Endometrial microvascular endothelial cells (primary cell): ENCODE measurements around the gene C9orf43. TPM values are rescaled to one million over a fixed set of nuclear protein-coding genes. Genes with fewer than 3 reads are reported as not detected.

Experiments used
- in situ Hi-C: cut with HindIII; loops from 2 replicates; pipeline ENCODE4 v1.10.0; 2017; ENCODE audit warnings: low sequenced_read_pairs, low pct_unique_long_range_greater_than_20kb; ENCODE audit errors: inconsistent ontology term
- total RNA-seq: library from RNA; depleted of rRNA; stranded (reverse); fragments of >200 nt; gene quantifications from one replicate; pipeline ENCODE4 v1.2.3, GENCODE V29; 2015; ENCODE audit errors: inconsistent ontology term

Gene C9orf43
- total RNA-seq, 1 donor from 2014 or later: 0.09 TPM

DNA sequence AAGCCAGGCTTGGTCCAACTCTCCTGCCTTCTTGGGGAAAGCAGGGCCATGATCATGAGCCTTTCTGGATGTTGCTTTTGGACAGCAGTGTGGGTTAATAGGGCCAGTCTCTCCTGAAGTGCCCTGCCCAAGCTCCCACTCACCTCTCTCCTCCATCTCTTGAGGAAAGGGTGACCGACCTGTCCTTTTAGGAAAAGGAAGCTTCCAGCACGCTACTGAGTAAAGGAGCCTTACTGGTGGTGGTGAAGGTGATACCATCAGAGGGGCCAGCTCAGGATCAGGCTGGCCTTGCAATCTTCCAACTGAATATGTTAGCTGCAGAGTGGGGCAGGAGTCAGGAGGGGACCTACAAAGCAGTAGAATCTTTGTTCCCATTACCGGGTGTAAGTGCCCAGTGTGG is 50.7 kb downstream of the C9orf43 start:
- in situ Hi-C loops: no loop called here

DNA sequence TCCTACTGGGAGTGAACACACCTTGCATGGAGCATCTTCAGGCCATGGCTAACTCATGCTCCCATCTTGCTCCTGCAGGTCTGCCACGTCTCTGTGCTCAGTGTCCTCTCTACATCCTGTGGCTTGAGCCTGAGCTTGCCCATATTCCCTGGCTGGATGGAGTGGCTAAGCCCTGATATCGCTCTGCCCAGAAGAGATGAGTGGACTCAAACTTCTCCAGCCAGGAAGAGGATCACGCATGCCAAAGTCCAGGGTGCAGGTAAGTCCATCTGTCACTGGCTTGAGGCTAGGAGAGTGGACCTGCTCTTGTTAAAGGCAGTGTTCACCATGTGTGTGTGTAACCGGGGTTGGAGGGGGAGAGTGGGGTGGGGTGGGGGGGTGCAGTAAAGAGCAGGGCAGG is 51.4 kb downstream of the C9orf43 start:
- in situ Hi-C loops: no loop called here

GRCh38 chr9:113462781-113463286 is 52.3 kb downstream of the C9orf43 start:
- in situ Hi-C loops: no loop called here

DNA sequence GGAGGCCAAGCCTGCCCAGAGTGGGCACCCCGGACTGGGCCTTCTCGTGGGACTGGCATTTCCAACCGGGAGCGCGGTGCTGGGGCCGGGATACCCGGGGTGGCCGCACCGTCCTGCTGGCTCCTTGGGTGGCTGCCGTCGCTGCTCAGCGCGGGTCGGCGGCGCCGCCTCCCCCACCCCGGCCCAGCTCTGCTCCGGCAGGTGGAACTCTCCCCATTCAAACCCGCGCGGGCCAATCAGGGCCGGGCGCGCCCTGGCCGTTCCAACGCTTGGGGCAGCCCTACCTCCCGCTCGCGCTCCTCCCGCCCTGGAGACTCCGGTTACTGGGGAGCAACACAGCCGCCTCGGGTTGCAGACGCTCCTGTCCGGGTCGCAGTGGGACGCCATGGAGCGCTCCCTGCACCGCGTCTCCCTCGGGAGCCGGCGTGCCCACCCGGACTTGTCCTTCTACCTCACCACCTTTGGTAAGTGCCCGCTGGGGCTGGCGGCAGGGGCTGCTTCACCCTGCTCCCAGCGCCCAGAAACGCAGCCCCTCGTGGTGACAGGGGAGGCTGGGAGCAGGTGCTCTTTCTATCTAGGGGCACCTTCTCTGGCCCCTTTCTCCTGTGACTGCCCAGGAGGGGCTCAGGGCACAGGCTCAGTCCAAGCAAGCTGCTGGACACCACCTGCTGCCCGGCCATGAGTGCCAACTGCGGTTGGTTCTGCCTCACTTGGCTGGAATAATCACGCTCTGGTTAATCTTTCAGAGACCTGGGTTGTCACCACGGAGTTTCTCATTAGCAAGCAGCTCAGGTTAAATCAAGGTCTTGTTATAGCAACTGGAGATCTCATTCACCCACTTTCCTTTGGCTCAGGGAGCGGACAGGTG is 53.1 kb downstream of the C9orf43 start, which contains the start of gene RGS3:
RGS3 (plus strand) TSS at position 310 of the 868 bp plus-strand sequence; CDS start at position 386, 76 bp downstream.
- in situ Hi-C loops: no loop called here

GRCh38 chr9:113464286-113464660 is 53.7 kb downstream of the C9orf43 start:
- in situ Hi-C loops: no loop called here

- in situ Hi-C loops: no loop called here
Observed at GRCh38 chr9:113465599-113466140, 55.1 kb downstream of the C9orf43 start.

DNA sequence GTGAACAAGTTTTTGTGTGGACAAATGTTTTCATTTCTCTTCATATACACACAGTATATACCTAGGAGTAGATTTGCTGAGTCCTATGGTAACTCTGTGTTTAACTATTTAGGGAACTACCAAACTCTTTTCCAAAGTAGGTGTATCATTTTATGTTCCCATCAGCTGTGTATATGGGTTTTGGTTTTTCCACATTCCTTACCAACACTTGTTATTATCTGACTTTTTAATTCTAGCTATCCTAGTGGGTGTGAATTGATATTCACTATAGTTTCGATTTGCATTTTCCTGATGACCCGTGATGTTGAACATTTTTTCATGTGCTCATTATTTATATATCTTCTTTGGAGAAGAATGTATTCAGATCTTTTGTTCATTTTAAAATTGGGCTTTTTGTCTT is 56.6 kb downstream of the C9orf43 start:
- in situ Hi-C loops: no loop called here

DNA sequence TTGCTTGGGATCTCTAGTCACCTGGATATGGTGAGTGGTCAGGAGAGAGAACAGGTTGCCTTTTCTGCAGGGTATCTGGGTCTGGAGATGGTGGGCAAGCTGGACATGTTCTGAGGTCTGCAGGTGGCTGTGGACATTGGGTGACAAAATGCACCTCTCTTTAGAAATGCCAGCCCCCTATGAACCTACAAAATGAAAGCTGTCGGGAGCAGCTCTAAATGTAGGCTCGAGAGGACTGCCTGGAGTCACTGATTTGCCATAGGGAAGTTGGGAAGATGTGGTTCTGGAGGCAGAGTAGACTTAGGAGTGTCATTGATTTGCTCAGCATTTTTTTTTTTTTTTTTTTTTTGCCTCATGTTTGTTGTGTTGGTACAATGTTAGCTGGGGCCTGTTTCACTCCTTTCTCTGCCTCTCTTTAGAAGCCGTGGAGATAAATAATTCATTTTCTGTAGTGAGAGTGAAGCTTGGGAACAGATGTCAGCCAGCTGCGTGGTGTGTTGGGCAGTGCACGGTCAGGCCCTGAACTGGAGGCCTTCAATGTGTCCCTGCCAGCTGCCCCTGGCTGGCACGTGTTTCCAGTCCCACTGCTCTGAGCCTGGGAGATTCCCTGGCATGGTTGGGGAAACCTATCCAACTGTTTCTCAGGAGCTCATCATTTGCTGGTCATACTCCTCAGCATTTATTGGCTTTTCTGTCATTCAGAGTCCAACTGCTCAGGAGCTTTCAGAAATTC is 58.3 kb downstream of the C9orf43 start:
- in situ Hi-C loops: no loop called here

- in situ Hi-C loops: no loop called here
Observed at GRCh38 chr9:113471143-113471542, 60.6 kb downstream of the C9orf43 start.

- in situ Hi-C loops: no loop called here
Observed at GRCh38 chr9:113471566-113471965, 61.0 kb downstream of the C9orf43 start.

DNA sequence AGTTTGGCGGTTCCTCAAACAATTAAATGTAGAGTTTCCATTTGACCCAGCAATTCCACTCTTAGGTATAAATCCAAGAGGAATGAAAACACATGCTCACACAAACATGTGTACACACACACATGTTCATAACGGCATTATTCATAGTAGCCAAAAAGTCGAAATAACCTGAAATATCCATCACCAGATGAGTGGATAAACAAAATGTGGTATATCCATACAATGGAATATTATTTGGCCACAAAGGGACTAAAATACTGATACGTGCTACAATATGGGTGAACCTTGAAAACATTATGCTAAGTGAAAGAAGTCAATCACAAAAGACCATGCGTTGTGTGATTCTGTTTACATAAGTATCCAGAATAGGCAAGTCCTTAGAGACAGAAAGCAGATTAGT is 61.7 kb downstream of the C9orf43 start:
- in situ Hi-C loops: no loop called here

DNA sequence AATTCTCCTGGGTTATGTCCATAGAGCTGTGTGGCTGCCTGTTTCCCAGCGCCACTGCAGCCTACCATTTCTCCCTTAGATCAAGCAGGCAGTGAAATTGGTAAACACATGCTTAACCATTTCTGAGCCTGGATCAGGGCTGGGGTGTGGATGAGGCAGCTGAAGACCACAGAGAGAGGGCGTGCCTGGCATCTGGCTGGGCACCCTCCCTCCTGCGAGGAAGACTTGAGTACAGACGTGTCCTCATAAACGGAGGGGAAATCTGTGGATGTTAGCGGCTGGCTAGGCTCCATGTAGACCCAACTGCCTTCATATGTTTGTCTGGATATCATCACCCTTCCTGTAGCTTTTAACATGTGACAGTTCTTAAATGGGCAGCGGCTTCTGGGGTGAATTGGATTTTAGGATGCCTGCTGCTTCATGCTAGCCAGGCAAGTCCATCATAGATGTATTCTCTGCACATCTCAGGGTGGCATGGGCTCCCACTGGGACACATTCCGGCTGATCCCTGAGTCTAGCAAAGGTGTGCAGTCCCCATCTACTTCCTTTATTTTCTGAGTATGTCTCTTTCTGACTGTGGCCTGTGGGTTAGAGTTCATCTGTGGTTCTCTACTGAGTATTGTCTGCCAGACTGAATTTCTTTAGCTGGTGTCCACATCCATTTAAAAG is 63.9 kb downstream of the C9orf43 start:
- in situ Hi-C loops: no loop called here

DNA sequence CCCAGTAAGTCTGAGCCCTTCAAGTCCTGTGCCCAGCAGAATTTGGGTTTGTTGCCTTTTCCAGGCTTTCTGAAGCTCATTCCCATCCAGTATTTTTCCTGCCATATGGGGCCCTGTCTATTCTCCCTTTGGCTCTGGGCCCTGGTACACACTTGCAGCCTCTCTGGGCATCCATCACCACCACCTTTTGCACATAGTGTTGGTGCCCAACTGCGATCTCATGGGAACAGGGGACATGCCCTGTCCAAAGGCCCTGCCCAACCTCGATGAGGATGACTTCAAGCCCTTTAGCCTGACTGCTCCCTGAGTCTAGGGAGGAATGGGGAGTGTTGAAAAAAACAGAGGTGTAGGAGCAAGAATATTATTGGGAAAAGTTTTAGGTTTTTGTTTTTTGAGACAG is 64.5 kb downstream of the C9orf43 start:
- in situ Hi-C loops: no loop called here

GRCh38 chr9:113475992-113476391 is 65.4 kb downstream of the C9orf43 start:
- in situ Hi-C loops: no loop called here

GRCh38 chr9:113476511-113476916 is 66.0 kb downstream of the C9orf43 start:
- in situ Hi-C loops: no loop called here

- in situ Hi-C loops: no loop called here
Observed at GRCh38 chr9:113477058-113477457, 66.5 kb downstream of the C9orf43 start.

DNA sequence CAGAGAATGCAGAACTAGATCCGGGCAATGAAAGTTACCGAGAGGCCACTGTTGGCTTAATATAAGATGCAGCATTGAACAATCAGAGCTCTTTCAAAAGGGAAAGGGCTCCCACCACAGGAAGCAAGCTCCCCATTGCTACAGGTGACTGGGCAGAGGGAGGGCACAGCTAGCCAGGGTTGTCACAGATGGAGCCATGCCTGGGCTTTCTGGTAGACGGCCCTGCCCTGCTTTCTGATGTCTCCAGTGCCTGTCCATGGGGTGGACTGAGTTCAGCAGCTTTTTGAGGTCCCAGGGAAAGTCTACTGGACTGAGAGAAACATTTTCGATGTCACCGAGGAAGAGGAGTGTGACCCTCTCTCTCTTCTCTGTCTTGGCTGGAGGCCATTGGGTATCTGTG is 67.1 kb downstream of the C9orf43 start:
- in situ Hi-C loops: no loop called here

DNA sequence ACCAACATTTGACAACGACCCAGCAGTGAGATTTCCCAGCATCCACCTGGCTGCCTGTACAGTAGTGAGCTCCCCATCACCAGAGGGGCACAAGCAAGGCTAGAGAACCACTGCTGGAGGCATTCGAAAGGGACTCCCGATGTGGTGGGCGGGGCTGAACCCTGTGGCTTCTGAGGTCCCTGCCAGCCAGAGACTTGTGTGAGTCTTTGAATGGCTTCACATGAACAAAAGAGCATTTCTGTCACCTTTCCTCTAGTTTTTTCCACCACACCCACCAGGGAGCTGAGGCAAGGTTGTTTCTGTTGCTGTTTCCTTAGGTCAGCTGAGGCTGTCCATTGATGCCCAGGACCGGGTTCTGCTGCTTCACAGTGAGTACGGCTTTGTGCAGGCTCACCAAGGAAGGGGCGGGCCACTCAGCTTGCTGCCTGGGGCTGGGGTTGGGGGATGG is 68.7 kb downstream of the C9orf43 start:
- in situ Hi-C loops: no loop called here
